Measurements from ENCODE around the gene LMO7. TPM values are rescaled to one million over a fixed set of nuclear protein-coding genes. Genes with fewer than 3 reads are reported as not detected.
"Not testable (repeated sequence)": the region's sequence is repeated elsewhere in the genome, so short reads cannot be mapped to it uniquely, and the experiment has no call there.

LMO7 gene
- total and polyA plus RNA-seq, 2 of the 13 experiments (the other 11 are each of a cell fraction or from before 2014, with no cell fraction given): 34.0 to 121 TPM

DNA sequence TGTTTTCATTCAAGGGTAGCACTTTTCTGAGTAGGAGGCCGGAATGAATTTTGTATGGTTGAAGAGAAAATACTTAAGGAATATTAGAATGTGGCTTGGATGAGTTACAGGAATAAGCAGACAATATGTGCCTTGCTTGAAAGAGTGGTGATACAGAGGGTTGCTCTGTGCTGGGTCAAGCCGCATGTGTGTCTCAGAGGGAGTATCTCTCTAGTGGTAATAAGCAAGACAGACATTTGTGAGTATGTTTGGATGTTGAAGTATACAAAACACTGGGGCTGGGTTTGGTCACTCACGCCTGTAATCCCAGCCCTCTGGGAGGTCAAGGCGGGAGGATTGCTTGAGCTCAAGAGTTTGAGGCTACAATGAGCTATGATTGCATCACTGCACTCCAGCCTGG lies 103.9 kb downstream of the LMO7 start:
- POLR2A ChIA-PET: no interaction called here
- peaks cover 15% of the 10 kb centered on the region for H3K4me1 ChIP-seq (ENCODE audit: insufficient read depth, low read length)
- in situ Hi-C loops (cut with HindIII; ENCODE audit: extremely low pct_ligation_motif_present, low pct_unique_long_range_greater_than_20kb): no loop called here
- TF ChIP-seq NFIC (IDR thresholded peaks at IDR 0.05; ENCODE audit: low read length) (no peak), HOXA7 (CRISPR knock-in tag; IDR thresholded peaks at IDR 0.05) (no peak), TCF7L2 (IDR thresholded peaks at IDR 0.05; ENCODE audit: low read depth, low read length) (no peak), CHCHD3 (CRISPR knock-in tag; IDR thresholded peaks at IDR 0.05) (no peak), SCMH1 (CRISPR knock-in tag; IDR thresholded peaks at IDR 0.05; ENCODE audit: borderline replicate concordance) (no peak), ZNF598 (CRISPR knock-in tag; IDR thresholded peaks at IDR 0.05; ENCODE audit: borderline replicate concordance) (no peak), GATA4 (IDR thresholded peaks at IDR 0.05; ENCODE audit: borderline replicate concordance, low read depth) (no peak), PHF20 (CRISPR knock-in tag; IDR thresholded peaks at IDR 0.05) (no peak), ZNF326 (CRISPR knock-in tag; IDR thresholded peaks at IDR 0.05; ENCODE audit: borderline replicate concordance) (no peak), POLR2A (IDR thresholded peaks at IDR 0.05; ENCODE audit: insufficient read depth in 1 of 2, low read depth in 2 of 2, low read length in 2 of 2) (no peak), ZNF564 (CRISPR knock-in tag; IDR thresholded peaks at IDR 0.05) (no peak), ZFP41 (CRISPR knock-in tag; IDR thresholded peaks at IDR 0.05; ENCODE audit: borderline replicate concordance) (no peak)
- TF ChIP-seq, protein P1, sequence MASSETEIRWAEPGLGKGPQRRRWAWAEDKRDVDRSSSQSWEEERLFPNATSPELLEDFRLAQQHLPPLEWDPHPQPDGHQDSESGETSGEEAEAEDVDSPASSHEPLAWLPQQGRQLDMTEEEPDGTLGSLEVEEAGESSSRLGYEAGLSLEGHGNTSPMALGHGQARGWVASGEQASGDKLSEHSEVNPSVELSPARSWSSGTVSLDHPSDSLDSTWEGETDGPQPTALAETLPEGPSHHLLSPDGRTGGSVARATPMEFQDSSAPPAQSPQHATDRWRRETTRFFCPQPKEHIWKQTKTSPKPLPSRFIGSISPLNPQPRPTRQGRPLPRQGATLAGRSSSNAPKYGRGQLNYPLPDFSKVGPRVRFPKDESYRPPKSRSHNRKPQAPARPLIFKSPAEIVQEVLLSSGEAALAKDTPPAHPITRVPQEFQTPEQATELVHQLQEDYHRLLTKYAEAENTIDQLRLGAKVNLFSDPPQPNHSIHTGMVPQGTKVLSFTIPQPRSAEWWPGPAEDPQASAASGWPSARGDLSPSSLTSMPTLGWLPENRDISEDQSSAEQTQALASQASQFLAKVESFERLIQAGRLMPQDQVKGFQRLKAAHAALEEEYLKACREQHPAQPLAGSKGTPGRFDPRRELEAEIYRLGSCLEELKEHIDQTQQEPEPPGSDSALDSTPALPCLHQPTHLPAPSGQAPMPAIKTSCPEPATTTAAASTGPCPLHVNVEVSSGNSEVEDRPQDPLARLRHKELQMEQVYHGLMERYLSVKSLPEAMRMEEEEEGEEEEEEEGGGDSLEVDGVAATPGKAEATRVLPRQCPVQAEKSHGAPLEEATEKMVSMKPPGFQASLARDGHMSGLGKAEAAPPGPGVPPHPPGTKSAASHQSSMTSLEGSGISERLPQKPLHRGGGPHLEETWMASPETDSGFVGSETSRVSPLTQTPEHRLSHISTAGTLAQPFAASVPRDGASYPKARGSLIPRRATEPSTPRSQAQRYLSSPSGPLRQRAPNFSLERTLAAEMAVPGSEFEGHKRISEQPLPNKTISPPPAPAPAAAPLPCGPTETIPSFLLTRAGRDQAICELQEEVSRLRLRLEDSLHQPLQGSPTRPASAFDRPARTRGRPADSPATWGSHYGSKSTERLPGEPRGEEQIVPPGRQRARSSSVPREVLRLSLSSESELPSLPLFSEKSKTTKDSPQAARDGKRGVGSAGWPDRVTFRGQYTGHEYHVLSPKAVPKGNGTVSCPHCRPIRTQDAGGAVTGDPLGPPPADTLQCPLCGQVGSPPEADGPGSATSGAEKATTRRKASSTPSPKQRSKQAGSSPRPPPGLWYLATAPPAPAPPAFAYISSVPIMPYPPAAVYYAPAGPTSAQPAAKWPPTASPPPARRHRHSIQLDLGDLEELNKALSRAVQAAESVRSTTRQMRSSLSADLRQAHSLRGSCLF (CRISPR knock-in tag; IDR thresholded peaks at IDR 0.05; ENCODE audit: borderline replicate concordance): no peak
- TF ChIP-seq, protein P2, sequence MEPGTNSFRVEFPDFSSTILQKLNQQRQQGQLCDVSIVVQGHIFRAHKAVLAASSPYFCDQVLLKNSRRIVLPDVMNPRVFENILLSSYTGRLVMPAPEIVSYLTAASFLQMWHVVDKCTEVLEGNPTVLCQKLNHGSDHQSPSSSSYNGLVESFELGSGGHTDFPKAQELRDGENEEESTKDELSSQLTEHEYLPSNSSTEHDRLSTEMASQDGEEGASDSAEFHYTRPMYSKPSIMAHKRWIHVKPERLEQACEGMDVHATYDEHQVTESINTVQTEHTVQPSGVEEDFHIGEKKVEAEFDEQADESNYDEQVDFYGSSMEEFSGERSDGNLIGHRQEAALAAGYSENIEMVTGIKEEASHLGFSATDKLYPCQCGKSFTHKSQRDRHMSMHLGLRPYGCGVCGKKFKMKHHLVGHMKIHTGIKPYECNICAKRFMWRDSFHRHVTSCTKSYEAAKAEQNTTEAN (CRISPR knock-in tag; conservative IDR thresholded peaks at IDR 0.05): no peak
- H3K9me3 ChIP-seq (ENCODE audit: low read length): no peaks in the 10 kb centered on the region
- no peak overlapping the region for H3K27ac ChIP-seq (ENCODE audit: extremely low read length, insufficient read depth, low read length)
- CTCF ChIA-PET (ENCODE audit: low intra/inter-chr PET ratio, low total read pairs): no interaction called here
- no peak overlapping the region for H3K9ac ChIP-seq (ENCODE audit: insufficient read depth, low read depth, low read length)
- H2AFZ ChIP-seq (ENCODE audit: low read length): no peak overlapping the region
- H3K4me3 ChIP-seq (replicated peaks in 1 of 3; ENCODE audit: insufficient read depth in 1 of 3, low read depth in 2 of 3, low read length in 3 of 3): no peak overlapping the region
- no peak overlapping the region for H3K4me2 ChIP-seq (ENCODE audit: low read depth, low read length)
- no TSS peak for BruUV-seq (replicated peaks)
- no peaks in the 10 kb centered on the region for H4K20me1 ChIP-seq (ENCODE audit: insufficient read depth, low read length)
- 93% methylated on average over 4 of the region's 4 CpGs for WGBS (ENCODE audit: low lambda C conversion rate)
- no peaks in the 10 kb centered on the region for H3K36me3 ChIP-seq (replicated peaks in 1 of 2; ENCODE audit: control insufficient read depth in 1 of 2, insufficient read depth in 2 of 2, low read length in 2 of 2)
- H3K79me2 ChIP-seq (ENCODE audit: insufficient read depth, low read length): no peaks in the 10 kb centered on the region
- DNase-seq (ENCODE audit: low spot score) (no peak), FAIRE-seq (no peak), ATAC-seq (no peak)
- intact Hi-C loops (cut with micrococcal nuclease; ENCODE audit: unreplicated experiment): no loop called here
- H3K27me3 ChIP-seq (ENCODE audit: control insufficient read depth in 1 of 2, insufficient read depth in 2 of 2, low read length in 2 of 2): no peaks in the 10 kb centered on the region

DNA sequence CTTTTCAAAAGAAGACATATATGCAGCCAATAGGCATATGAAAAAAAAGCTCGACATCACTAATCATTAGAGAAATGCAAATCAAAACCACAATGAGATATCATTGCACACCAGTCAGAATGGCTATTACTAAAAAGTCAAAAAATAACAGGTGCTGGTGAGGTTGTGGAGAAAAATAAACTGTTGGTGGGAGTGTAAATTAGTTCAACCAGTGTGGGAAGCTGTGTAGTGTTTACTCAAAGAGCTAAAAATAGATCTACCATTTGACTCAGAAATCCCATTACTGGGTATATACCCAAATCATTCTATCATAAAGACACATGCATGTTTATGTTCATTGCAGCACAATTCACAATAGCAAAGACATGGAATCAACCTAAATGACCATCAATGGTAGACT lies 106.9 kb downstream of the LMO7 start:
- CTCF ChIA-PET (ENCODE audit: low intra/inter-chr PET ratio, low total read pairs); H3K79me2 ChIP-seq (ENCODE audit: insufficient read depth, low read length); H3K9me3 ChIP-seq (ENCODE audit: low read length); DNase-seq (ENCODE audit: low spot score); POLR2A ChIA-PET; H3K27me3 ChIP-seq (ENCODE audit: control insufficient read depth in 1 of 2, insufficient read depth in 2 of 2, low read length in 2 of 2); in situ Hi-C loops (cut with HindIII; ENCODE audit: extremely low pct_ligation_motif_present, low pct_unique_long_range_greater_than_20kb); H4K20me1 ChIP-seq (ENCODE audit: insufficient read depth, low read length); BruUV-seq (replicated peaks); H3K4me2 ChIP-seq (ENCODE audit: low read depth, low read length); ATAC-seq; FAIRE-seq; H3K36me3 ChIP-seq (replicated peaks in 1 of 2; ENCODE audit: control insufficient read depth in 1 of 2, insufficient read depth in 2 of 2, low read length in 2 of 2); H3K9ac ChIP-seq (ENCODE audit: insufficient read depth, low read depth, low read length); intact Hi-C loops (cut with micrococcal nuclease; ENCODE audit: unreplicated experiment); H2AFZ ChIP-seq (ENCODE audit: low read length); H3K27ac ChIP-seq (ENCODE audit: extremely low read length, insufficient read depth, low read length); H3K4me3 ChIP-seq (replicated peaks in 1 of 3; ENCODE audit: insufficient read depth in 1 of 3, low read depth in 2 of 3, low read length in 3 of 3): not testable (repeated sequence)
- 88% methylated on average over 1 of the region's 1 CpG for WGBS (ENCODE audit: low lambda C conversion rate)
- H3K4me1 ChIP-seq (ENCODE audit: insufficient read depth, low read length): peaks cover 19% of the 10 kb centered on the region

Data from HepG2 (cell line).